Measurements from ENCODE around the gene CST9.
"Not testable (repeated sequence)": the region's sequence is repeated elsewhere in the genome, so short reads cannot be mapped to it uniquely, and the experiment has no call there.

The CST9 gene

GRCh38 chr20:23637282-23638221, 31.8 kb upstream of the CST9 start, which contains the start of gene CST3:
CST3 (minus strand) TSS chr20:23637955; CDS start chr20:23637862, 93 bp downstream.
- no peak for DNase-seq (ENCODE audit: low read depth in 2 of 2)

GRCh38 chr20:23636908-23637281, 31.2 kb upstream of the CST9 start:
- no peak for DNase-seq (ENCODE audit: low read depth in 2 of 2)

GRCh38 chr20:23636182-23636907, 30.6 kb upstream of the CST9 start:
- DNase-seq (ENCODE audit: low read depth in 2 of 2), result no peak

- DNase-seq (ENCODE audit: low read depth in 2 of 2), result not testable (repeated sequence)
Observed at GRCh38 chr20:23635768-23636090, 30.0 kb upstream of the CST9 start.

GRCh38 chr20:23634985-23635767, 29.5 kb upstream of the CST9 start:
- DNase-seq (ENCODE audit: low read depth in 2 of 2), result no peak

GRCh38 chr20:23634044-23634801, 28.5 kb upstream of the CST9 start:
- no peak for DNase-seq (ENCODE audit: low read depth in 2 of 2)

- no peak for DNase-seq (ENCODE audit: low read depth in 2 of 2)
Observed at GRCh38 chr20:23632711-23633573, 27.2 kb upstream of the CST9 start.

GRCh38 chr20:23631981-23632710, 26.4 kb upstream of the CST9 start:
- DNase-seq (ENCODE audit: low read depth in 2 of 2), result no peak

GRCh38 chr20:23631226-23631822, 25.6 kb upstream of the CST9 start:
- no peak for DNase-seq (ENCODE audit: low read depth in 2 of 2)

- DNase-seq (ENCODE audit: low read depth in 2 of 2), result no peak
Observed at GRCh38 chr20:23630392-23630849, 24.7 kb upstream of the CST9 start.

- DNase-seq (ENCODE audit: low read depth in 2 of 2), result no peak
Observed at GRCh38 chr20:23629542-23630391, 24.1 kb upstream of the CST9 start.

- no peak for DNase-seq (ENCODE audit: low read depth in 2 of 2)
Observed at GRCh38 chr20:23629017-23629541, 23.4 kb upstream of the CST9 start.

- no peak for DNase-seq (ENCODE audit: low read depth in 2 of 2)
Observed at GRCh38 chr20:23628402-23629016, 22.8 kb upstream of the CST9 start.

GRCh38 chr20:23627501-23627900, 21.8 kb upstream of the CST9 start:
- DNase-seq (ENCODE audit: low read depth in 2 of 2), result no peak

GRCh38 chr20:23626040-23626620, 20.4 kb upstream of the CST9 start:
- no peak for DNase-seq (ENCODE audit: low read depth in 2 of 2)

- no peak for DNase-seq (ENCODE audit: low read depth in 2 of 2)
Observed at GRCh38 chr20:23625236-23625964, 19.7 kb upstream of the CST9 start.

- DNase-seq (ENCODE audit: low read depth in 2 of 2), result no peak
Observed at GRCh38 chr20:23624324-23624691, 18.6 kb upstream of the CST9 start.
